Activated gamma-delta T cell treated with anti-CD3 and anti-CD28 coated beads, Interleukin-2, amount 50 U/mL, for 16 hours (primary cell): ENCODE measurements around the gene METTL1.
A peak's percentile ranks its signal among the peaks of the same experiment; 100 is the strongest.
"Not testable (repeated sequence)": the region's sequence is repeated elsewhere in the genome, so short reads cannot be mapped to it uniquely, and the experiment has no call there.

Experiments used
- DNase-seq: peaks from one replicate; pipeline ENCODE4 v3.0.0-alpha.2; 2020; ENCODE audit warnings: low read depth

The METTL1 gene

GRCh38 chr12:57771873-57772428 is at the start of gene METTL1:
Gene METTL1, minus strand, starts transcription at chr12:57772105. Its CDS starts 22 bp downstream, at chr12:57772083.
- peak; percentile 85 for DNase-seq

- not testable (repeated sequence) for DNase-seq
These were observed 49.1 kb upstream of the METTL1 start for GRCh38 chr12:57821015-57821414.

GRCh38 chr12:57820119-57820518 is 48.2 kb upstream of the METTL1 start:
- DNase-seq: not testable (repeated sequence)

GRCh38 chr12:57817990-57818331 is 46.1 kb upstream of the METTL1 start:
- DNase-seq: not testable (repeated sequence)

GRCh38 chr12:57817261-57817989 is 45.5 kb upstream of the METTL1 start:
- no peak for DNase-seq

- DNase-seq: no peak
These were observed 44.9 kb upstream of the METTL1 start for GRCh38 chr12:57816855-57817151.

GRCh38 chr12:57816001-57816854 is 44.3 kb upstream of the METTL1 start:
- no peak for DNase-seq

GRCh38 chr12:57815177-57816000 is 43.5 kb upstream of the METTL1 start:
- DNase-seq: no peak

- no peak for DNase-seq
These were observed 42.3 kb upstream of the METTL1 start for GRCh38 chr12:57813971-57814772.

- DNase-seq: no peak
These were observed 41.4 kb upstream of the METTL1 start for GRCh38 chr12:57813111-57813970.

GRCh38 chr12:57811028-57811755 is 39.3 kb upstream of the METTL1 start:
- no peak for DNase-seq

GRCh38 chr12:57810450-57810849 is 38.5 kb upstream of the METTL1 start:
- DNase-seq: no peak

GRCh38 chr12:57809425-57809824 is 37.5 kb upstream of the METTL1 start:
- DNase-seq: no peak

- no peak for DNase-seq
These were observed 36.4 kb upstream of the METTL1 start for GRCh38 chr12:57808351-57808750.

GRCh38 chr12:57807285-57807684 is 35.4 kb upstream of the METTL1 start:
- DNase-seq: no peak

- DNase-seq: no peak
These were observed 34.8 kb upstream of the METTL1 start for GRCh38 chr12:57806677-57807076.

GRCh38 chr12:57803319-57803893 is 31.5 kb upstream of the METTL1 start:
- no peak for DNase-seq

GRCh38 chr12:57802607-57803006 is 30.7 kb upstream of the METTL1 start:
- no peak for DNase-seq

GRCh38 chr12:57800965-57801364 is 29.1 kb upstream of the METTL1 start:
- no peak for DNase-seq
